ENCODE measurements around the gene PRMT9. TPM values are rescaled to one million over a fixed set of nuclear protein-coding genes. Genes with fewer than 3 reads are reported as not detected.

The PRMT9 gene
- total and polyA plus RNA-seq, 2 of the 13 experiments (the other 11 are each of a cell fraction or from before 2014, with no cell fraction given): 4.0 to 9.7 TPM

- intact Hi-C loops (cut with micrococcal nuclease; ENCODE audit: unreplicated experiment) (no loop called here), in situ Hi-C loops (cut with HindIII; ENCODE audit: extremely low pct_ligation_motif_present, low pct_unique_long_range_greater_than_20kb) (no loop called here)
- TF ChIP-seq RAD51 (IDR thresholded peaks at IDR 0.05; ENCODE audit: borderline replicate concordance) (no peak), ZNF576 (CRISPR knock-in tag; IDR thresholded peaks at IDR 0.05) (no peak), STAG1 (CRISPR knock-in tag; IDR thresholded peaks at IDR 0.05) (no peak), RBM39 (IDR thresholded peaks at IDR 0.05; ENCODE audit: low read depth, low read length, poor library complexity, severe bottlenecking) (no peak), ZNF367 (CRISPR knock-in tag; IDR thresholded peaks at IDR 0.05; ENCODE audit: borderline replicate concordance) (no peak), ZBTB43 (CRISPR knock-in tag; conservative IDR thresholded peaks at IDR 0.05) (no peak), ZNF512 (CRISPR knock-in tag; IDR thresholded peaks at IDR 0.05) (no peak)
- ATAC-seq (no peak), DNase-seq (ENCODE audit: low spot score) (no peak), FAIRE-seq (no peak)
- Histone ChIP-seq H4K20me1 (ENCODE audit: insufficient read depth, low read length) (no peaks in the 10 kb centered on the region), H3K4me2 (ENCODE audit: low read depth, low read length) (no peak overlapping the region), H3K27ac (ENCODE audit: extremely low read length, insufficient read depth, low read length) (no peak overlapping the region), H3K79me2 (ENCODE audit: insufficient read depth, low read length) (no peaks in the 10 kb centered on the region), H3K9ac (ENCODE audit: insufficient read depth, low read depth, low read length) (no peak overlapping the region), H3K9me3 (ENCODE audit: low read length) (no peaks in the 10 kb centered on the region), H3K36me3 (replicated peaks in 1 of 2; ENCODE audit: control insufficient read depth in 1 of 2, insufficient read depth in 2 of 2, low read length in 2 of 2) (peaks cover 1 to 46% of the 10 kb centered on the region in 2 experiments), H3K4me1 (ENCODE audit: insufficient read depth, low read length) (no peaks in the 10 kb centered on the region), H3K4me3 (replicated peaks in 1 of 3; ENCODE audit: insufficient read depth in 1 of 3, low read depth in 2 of 3, low read length in 3 of 3) (no peak overlapping the region), H3K27me3 (ENCODE audit: control insufficient read depth in 1 of 2, insufficient read depth in 2 of 2, low read length in 2 of 2) (no peaks in the 10 kb centered on the region), H2AFZ (ENCODE audit: low read length) (no peak overlapping the region)
- POLR2A ChIA-PET: no interaction called here
- 96% methylated on average over 1 of the region's 1 CpG for WGBS (ENCODE audit: low lambda C conversion rate)
- CTCF ChIA-PET (ENCODE audit: low intra/inter-chr PET ratio, low total read pairs): no interaction called here
- no TSS peak for BruUV-seq (replicated peaks)
These were observed 53.9 kb downstream of the PRMT9 start for GRCh38 chr4:147629783-147630730.

All from HepG2 (cell line).